ENCODE measurements around the gene GRK6.
A peak's percentile ranks its signal among the peaks of the same experiment; 100 is the strongest.
"Not testable (repeated sequence)": the region's sequence is repeated elsewhere in the genome, so short reads cannot be mapped to it uniquely, and the experiment has no call there.

The GRK6 gene

DNA sequence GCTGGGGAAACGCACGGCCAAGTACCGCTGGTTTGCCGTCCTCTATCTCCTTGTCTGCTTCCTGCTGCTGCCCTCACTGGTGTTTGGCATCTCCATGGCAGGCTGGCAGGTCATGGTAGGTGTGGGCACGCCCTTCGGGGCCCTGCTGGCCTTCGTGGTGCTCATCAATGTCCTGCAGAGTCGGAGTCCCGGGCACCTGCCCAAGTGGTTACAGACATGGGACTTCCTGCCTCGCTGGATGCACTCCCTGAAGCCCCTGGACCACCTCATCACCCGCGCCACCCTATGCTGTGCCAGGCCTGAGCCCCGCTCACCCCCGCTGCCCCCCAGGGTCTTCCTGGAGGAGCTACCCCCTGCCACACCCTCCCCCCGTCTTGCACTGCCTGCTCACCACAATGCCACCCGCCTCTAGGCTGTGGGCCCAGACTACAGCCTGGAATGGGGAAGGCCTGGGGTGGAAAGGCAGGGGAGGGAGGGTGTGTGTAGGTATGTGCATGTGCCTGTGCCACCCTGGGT is 28.5 kb upstream of the GRK6 start:
- H3K4me3 ChIP-seq (ENCODE audit: low read depth, low read length): no peak overlapping the region

DNA sequence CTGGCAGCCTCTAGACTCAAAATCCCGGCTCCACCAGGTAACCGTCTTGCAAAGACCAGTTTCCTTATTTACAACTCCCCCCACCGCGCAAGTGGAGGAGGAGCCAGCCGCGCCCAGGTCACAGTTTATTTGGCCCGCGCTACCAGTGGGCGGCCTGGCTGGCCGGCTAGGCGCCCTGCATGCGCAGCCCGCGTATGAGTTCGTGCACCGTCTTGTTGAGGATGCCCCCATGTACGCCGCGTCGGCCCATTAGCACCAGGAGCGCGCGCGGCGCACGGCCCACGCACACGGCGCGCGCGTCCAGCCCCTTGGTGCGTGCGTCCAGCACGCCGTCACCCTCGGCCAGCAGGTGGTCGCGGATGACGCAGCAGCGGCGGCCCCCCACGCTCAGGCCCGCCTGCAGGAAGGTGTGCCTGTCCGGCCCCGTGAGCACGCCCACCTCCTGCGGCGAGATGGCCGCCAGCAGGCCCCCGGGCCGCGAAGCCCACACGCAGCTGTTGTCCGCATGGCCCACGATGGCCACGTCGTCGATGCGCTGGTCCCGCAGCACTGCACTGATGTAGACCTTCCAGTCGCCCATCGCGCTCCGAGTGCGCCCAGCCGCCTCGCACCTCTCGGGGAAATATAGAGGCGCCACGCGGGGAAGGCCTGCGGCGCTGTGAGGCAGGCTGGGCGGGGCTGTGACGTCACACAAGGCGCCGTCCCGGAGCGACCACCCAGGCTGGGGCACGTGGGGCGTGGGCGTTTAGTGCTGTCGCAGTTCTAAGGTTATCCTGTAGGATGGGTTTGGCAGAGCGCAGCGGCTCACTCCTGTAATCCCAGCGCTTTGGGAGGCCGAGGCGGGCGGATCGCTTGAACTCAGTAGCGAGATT is 26.2 kb upstream of the GRK6 start, which contains the start of gene PFN3:
PFN3 (minus strand) TSS at position 665 of the 872 bp plus-strand sequence; CDS start at position 580, 85 bp downstream.
- no peak within 1 kb of the TSS for H3K4me3 ChIP-seq (ENCODE audit: low read depth, low read length)

DNA sequence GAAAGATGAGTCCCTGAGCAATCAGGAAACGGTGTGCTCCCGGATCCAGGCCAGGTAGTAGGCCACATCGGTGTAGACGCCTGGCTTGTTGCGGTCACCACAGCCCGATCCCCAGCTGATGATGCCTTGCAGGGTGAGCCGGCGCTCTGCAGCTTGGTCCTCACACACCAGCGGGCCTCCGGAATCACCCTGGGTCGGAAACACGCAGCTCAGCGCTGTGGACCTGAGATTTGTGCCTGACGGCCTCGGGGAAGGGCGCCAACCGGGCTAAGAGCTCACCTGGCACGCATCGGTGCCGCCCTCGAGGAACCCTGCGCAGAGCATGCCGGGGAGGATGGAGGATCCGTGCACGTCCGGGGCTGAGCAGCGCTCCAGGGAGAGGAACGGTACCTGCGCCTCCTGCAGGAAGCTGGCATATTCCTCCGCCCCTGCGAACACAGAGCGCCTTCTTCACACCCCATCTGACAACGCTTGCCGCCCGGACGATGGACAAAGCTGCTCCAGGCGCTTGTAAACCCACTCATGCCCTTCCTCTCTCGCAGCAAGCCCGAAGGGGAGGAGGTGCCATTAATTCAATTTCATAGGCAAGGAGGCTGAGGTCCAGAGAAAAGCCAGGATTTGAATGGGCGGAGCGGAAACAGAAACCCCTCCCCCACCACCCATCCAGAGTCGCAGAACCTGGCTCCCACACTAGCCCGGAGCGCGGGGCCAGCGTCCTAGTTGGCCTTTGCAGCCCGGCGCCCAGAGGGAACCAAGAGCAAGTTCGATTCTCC is 24.0 kb upstream of the GRK6 start:
- no peak overlapping the region for H3K4me3 ChIP-seq (ENCODE audit: low read depth, low read length)

DNA sequence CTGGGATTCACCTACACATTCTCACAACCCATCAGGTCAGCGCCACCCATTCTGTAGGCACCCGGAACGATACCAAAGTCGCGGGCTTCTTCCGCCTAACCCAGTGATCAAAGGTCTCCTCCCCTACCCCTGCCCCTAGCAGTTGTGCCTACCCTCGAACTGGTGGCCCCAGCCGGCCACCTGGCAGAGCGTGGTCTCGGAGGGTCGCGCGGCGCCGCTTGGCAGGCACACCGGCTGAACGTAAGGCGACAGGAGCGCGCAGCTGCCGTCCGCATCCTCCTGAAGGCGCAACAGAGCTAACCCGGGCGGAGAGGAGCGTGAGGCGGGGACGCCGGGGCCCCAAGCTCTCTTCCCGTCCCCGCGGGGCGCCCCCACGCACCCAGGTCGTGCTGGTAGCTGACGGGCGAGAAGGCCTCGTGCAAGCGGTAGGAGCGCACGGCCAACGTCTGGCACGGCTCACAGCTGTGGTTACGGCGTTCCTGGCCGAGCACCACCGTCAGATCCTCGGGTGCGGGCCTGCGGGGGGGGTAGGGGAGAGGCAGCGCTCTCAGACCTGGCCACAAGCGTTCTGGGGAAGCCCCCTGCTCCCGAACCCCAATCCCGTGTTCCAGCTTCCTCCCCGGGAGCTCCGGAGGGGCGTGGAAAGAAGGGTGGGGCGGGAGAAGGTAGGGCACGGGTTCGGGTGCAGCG is 23.2 kb upstream of the GRK6 start:
- peak overlapping the region; percentile 27 for H3K4me3 ChIP-seq (ENCODE audit: low read depth, low read length)

DNA sequence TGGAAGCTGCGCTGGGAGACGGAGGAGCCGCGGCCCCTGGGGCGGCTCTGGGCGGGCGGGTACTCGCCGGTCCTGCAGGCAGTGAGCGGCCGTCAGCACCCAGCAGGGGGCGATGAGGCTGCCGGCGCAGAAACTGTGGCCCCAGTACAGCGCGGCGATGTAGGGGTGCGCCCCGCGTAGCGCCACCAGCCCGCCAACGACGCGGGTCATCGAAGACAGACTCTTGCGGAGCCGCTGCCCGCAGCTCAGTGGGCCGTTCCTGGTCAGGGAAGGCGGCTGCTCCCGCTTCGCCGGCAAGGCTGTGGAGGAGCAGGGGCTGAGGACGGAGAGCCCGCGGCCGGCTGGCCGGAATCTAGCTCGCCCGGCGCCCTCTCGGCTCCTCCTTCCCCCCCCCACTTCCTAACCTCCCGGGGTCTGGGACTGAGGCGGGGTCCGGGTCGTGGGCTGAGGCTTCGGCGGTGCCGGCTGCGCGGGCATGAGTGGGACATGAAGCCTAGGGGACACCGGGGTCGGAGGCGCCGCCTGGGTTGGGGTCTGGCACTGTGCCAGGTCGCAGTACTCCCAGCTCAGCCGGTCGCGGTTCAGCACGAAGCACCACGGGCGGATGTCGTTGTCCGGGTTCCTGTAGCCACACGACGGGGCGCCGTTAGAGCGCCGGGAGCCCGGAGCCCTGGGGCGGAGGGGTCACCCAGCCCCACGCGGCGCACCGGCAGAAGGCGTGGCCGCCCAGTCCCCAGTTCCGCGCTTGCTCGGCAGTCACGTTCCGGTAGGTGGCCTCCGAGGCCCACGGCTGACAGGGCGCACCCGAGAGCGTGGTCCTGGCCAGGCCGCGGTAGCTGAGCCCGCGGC is 22.5 kb upstream of the GRK6 start:
- H3K4me3 ChIP-seq (ENCODE audit: low read depth, low read length): peak overlapping the region; percentile 33

DNA sequence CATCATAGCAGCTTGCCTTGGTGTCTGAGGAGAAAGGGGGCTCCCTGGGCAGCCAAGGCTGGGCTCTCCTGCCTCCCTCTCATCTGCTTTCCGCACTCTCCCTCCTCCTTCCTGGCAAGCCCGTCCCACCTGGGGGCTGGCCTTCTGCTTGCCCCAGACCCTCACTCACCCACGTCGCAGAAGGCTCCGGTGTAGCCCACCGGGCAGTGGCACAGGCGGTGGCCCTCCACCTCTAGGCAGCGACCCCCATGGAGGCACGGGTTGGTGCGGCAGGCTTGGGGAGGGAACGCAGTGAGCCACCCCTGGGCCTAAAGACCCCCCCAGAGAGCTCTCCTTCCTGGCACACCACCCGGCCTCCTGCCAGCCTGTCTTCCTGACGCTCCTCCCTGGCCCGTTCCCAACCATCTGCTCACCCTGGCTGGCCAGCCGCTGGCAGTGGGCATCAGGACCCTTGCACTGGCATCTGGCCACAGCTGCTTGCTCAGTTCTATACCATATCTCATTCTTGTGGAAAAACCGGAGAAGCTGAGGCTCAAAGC is 21.8 kb upstream of the GRK6 start:
- H3K4me3 ChIP-seq (ENCODE audit: low read depth, low read length): peak overlapping the region; percentile 33

DNA sequence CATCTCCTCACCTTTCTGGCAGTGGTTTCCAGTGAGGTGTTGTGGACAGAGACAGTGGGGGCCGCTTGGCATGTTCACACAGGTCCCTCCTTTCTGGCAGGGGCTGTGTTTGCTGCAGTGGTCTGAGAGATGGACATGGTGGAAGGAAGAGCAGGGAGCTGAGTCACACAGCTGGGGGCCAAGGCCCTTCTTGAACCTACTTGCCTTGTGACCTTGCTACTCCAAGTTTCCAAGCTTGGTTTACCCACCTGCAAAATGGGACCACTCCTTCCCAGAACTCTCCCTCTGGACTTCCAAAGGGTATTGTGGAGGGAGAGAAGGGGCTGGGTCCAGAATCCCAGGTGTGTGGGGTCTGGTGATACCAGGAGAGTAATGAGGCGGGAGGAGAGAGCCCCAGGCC is 21.2 kb upstream of the GRK6 start:
- H3K4me3 ChIP-seq (ENCODE audit: low read depth, low read length): no peak overlapping the region

DNA sequence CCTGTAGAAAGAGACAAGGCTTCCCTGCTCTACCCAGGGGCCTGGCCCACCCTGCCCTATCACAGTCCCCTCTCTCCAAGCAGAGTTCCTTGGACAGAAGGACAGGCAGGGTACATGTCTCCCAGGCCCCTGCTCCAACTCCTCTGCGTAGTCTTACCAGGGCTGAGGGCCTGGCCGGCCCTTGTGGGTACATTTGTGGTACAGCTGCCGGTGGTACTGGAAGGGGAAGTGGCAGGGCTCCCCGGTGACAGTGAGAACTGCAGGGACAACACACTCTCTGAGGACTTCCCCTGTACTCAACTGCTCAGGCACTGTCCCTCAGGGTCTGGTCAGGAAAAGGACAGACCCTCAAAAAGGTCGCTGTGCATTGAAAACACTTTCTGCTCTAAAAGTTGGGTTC is 20.7 kb upstream of the GRK6 start:
- H3K4me3 ChIP-seq (ENCODE audit: low read depth, low read length): no peak overlapping the region

DNA sequence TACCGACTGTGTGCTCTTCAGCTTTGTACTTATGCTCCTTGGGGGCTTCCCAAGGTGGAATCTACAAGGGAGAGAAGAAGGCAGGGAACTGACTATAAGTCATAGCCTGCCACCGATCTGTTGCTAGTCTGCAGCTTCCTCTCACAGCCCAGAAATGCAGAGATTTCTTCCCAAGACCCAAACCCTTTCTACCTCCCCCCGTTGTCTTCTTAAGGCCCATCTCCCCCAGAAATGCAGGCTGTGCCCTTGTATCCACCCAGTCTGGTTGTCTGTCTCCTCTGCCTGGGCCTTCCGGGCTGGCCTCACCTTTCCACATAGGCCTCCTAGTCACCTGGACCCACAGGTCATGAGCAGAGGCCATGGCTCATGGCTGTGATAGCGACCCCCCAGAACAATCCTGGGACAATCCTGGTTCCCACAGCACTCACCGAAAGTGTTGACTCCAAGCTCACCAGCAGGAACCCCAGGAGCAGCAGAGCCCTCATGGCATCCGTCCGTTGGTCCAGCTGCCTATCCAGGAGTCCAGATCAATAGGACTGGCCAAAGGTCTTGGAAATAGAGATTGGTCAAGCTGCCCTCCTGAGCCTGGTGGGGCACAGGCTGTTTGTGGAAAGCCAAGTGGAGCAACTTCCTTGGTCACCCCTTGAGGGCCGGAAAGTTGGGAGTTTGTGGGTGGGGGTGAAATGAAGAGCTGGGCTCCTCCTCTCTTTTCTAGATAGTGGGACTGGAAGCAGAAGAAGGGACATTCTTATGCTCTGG is 17.3 kb upstream of the GRK6 start, which contains the start of gene F12:
F12 (minus strand) TSS at position 522 of the 759 bp plus-strand sequence; CDS start at position 485, 37 bp downstream.
- H3K4me3 ChIP-seq (ENCODE audit: low read depth, low read length): no peak within 1 kb of the TSS

DNA sequence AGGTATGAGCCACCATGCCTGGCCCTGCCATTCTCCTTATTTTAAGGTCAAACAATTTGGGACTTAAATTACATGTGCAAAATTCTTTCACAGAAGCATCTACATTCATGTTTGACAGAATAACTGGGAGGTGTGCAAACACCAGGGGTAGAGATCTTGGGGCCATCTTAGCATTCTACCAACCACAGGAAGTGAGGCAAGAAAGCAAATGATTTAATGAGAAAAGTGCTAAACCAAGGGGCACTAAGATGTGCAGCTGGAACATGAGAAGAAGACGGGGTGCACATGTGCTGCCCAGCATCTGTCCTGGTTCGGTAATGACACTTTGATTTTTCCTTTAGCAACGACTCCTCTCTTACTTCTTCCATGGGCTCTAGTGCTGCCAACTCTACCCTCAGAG is 15.9 kb upstream of the GRK6 start:
- H3K4me3 ChIP-seq (ENCODE audit: low read depth, low read length): no peak overlapping the region

DNA sequence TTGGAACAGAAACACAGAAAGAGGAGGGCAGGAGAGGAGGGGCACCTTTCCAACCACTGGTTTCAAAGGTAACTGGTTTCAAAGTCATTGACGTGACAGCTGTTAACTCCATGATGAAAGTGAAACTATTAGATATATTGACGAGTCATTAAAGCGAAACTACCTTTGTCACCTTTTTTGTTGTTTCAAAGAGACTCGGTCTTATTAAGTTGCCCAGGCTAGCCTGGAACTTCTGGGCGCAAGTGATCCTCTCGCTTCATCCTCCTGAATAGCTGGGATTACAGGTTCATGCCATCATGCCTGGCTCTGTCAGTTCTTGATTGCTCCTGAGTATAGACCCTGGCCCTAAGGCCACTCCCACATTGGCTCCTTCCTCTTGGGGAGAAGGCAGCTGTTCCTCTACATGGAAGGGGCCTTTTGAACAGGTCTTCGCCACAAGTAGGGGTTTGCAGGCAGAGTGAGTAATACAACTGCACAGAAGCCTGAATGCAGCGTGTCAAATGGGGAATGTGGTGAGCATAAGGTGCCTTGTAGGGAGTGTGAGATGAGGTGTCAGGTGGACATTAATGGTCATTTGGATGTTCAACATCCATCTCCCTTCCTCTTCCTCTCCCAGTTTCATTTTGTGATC is 13.8 kb upstream of the GRK6 start:
- no peak overlapping the region for H3K4me3 ChIP-seq (ENCODE audit: low read depth, low read length)

DNA sequence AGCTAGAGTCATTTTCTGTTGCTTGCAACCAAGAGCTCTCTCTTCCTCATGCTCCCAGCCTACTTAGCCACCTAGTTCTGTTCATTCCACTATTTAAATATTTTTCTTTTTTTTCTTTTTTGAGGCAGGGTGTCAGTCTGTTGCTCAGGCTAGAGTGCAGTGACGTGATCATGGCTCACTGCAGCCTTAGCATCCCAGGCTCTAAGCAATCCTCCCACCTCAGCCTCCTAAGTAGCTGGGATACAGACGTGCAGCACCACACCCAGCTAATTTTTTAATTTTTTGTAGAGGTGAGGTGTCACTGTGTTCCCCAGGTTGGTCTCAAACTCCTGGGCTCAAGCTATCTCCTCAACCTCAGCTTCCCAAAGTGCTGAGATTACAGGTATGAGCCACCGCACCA is 12.0 kb upstream of the GRK6 start:
- H3K4me3 ChIP-seq (ENCODE audit: low read depth, low read length): no peak overlapping the region

DNA sequence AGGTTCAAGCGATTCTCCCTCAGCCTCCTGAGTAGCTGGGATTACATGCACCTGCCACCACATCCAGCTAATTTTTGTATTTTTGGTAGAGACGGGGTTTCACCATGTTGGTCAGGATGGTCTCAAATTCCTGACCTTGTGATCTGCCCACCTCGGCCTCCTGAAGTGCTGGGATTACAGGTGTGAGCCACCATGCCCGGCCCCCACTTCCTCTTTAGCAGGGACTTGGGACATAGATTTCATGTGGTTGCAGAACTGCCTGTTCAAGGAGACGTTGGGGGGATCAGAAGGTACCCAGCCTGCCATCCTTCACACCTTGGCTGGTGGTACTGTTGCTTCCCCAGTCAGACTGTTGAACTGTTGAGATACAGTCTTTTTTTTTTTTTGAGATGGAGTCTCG is 9.4 kb upstream of the GRK6 start:
- H3K4me3 ChIP-seq (ENCODE audit: low read depth, low read length): not testable (repeated sequence)

DNA sequence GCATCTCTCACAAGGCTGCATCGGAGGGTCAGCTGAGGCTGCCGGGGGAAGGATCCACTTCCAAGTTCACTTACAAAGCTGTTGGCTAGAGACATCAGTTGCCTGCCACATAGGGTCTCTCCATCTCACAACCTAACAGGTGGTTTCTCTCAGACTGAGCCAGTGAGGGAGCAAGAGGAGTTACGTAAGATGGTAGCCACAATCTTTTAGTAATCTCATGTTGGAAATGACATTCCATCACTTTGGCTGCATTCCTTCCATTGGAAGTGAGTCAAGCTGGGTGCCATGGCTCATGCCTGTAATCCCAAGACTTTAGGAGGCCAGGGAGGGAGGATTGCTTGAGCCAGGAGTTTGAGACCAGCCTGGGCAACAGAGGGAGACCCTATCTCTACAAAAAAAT is 7.4 kb upstream of the GRK6 start:
- no peak overlapping the region for H3K4me3 ChIP-seq (ENCODE audit: low read depth, low read length)

DNA sequence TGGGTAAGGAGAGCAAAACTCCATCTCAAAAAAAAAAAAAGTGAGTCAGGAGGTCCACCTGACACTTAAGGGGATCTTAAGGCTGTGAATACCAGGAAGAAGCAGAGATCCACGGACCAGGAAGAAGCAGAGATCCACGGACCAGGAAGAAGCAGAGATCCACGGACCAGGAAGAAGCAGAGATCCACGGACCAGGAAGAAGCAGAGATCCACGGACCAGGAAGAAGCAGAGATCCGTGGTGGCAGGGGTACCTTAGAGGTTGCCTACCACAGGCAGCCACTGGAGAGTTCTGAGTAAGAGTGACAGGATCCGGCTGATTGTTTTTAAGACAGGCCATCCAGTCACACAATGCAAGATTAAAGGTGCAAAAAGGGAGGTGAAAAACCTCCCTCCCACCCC is 6.0 kb upstream of the GRK6 start:
- not testable (repeated sequence) for H3K4me3 ChIP-seq (ENCODE audit: low read depth, low read length)

DNA sequence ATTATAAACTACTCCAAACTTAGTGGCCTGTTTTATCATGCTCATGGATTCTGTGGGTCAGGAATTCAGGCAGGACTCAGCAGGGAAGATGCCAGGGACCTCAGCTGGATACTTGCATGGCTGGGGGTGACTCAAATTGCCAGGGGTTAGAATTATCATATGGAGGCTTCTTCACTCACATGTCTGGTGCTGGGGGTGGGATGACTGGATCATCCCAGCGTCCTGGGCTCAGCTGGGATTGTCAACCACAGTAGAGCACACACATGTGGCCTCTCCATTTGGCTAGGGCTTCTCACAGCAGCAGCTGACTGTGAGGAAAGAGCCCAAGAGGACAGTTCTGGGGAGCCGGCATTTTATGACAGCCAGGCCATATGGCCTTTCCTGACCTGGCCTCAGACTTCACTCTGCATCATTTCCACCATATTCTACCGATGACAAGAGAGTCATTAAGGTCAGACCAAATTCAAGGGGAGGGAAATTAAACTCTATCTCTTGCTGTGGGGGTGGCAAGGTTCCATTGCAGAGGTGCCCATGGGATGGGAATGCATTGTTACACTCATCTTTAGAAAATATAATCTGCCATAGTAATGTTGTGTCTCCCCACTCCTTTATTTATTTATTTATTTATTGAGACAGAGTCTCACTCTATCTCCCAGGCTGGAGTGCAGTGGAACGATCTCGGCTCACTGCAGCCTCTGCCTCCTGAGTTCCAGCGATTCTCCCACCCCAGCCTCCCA is 5.2 kb upstream of the GRK6 start:
- no peak overlapping the region for H3K4me3 ChIP-seq (ENCODE audit: low read depth, low read length)

DNA sequence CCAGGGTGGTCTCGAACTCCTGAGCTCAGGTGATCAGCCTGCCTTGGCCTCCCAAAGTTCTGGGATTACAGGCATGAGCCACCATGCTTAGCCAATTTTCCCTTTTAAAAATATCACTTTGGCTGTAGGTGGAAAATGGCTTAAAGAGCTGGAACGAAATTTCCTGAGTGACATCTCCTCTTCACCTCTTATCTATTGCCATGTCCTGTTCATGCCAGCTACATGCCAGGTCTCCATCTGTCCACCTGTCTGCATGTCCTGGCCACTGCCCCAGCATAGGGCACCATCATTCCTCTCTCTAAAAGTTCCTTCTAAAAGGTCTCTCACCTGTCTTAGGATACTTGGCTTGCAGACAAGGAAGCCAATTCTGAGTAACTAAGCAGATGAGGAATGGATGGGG is 2.8 kb upstream of the GRK6 start:
- no peak overlapping the region for H3K4me3 ChIP-seq (ENCODE audit: low read depth, low read length)

DNA sequence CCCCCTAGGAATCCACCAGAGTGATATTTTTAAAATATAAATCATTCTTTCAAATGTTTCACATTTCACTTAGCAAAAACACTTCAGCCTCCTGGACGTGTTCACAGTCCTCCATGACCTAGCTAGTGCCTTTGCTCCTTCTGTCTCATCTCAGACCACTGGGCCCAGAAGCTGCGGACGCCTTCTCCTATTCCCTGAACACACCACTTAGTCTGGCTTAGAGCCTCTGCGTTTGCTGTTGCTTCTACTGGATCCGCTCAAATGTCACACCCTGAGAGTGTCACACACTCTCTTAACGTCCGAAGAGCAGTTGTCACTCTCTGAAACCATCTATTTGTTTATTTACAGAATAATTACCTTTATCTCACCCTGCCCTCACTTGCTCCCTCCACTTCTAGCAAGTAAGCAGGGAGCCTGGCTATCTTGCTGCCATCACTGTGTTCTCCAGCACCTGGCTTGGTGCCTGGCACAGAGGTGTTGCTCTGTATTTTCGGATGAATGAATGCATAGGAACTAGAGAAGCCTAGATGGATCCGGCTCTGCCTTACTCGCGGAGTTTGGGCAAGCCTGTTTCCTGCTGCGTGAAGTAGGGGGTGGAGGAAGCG is 1.2 kb upstream of the GRK6 start:
- H3K4me3 ChIP-seq (ENCODE audit: low read depth, low read length): peak overlapping the region; percentile 68

Measured in iPS-11a (cell line).